Naive thymus-derived CD8-positive, alpha-beta T cell (primary cell): ENCODE measurements around the gene EIF3L. TPM values are rescaled to one million over a fixed set of nuclear protein-coding genes. Genes with fewer than 3 reads are reported as not detected.

Experiments
- ATAC-seq, 2 donors: fragments of 150-1000 bp; cut with Tn5 transposase in 1 of 2; sonication (Bioruptor Pico), chemical (Tn5 transposase) in 1 of 2; 1 replicate in 1 of 2; 2 replicates in 1 of 2; pipeline ENCODE4 v1.10.0; 2021; ENCODE audit warnings: mild to moderate bottlenecking in 2 of 2, moderate library complexity in 2 of 2
- POLR2A ChIA-PET: fragments of 350-600 bp; sonication (Branson Sonifier 250); formaldehyde crosslinking; loops from one replicate; lab custom pipeline; 2021; ENCODE audit warnings: antibody characterized with exemption; lab: Charles Lee
- DNase-seq, 10 donors: peaks; one replicate each; pipeline versions ENCODE4 v3.0.0 to v3.0.0-alpha.2; 2020 to 2022
- H3K27ac Mint-ChIP-seq, 10 donors: one replicate each; pipeline ENCODE4 v1.8.0; 2020 to 2022; ENCODE audit warnings: mild to moderate bottlenecking in 10 of 10, mixed read lengths in 10 of 10, moderate library complexity in 4 of 10, inconsistent platforms in 1 of 10
- H3K27me3 Mint-ChIP-seq, 5 donors: one replicate each; pipeline ENCODE4 v1.8.0; 2021 to 2022; ENCODE audit warnings: mixed read lengths in 5 of 5
- H3K36me3 Mint-ChIP-seq, 3 donors: one replicate each; pipeline ENCODE4 v1.8.0; 2020 to 2022; ENCODE audit warnings: mixed read lengths in 3 of 3, mild to moderate bottlenecking in 2 of 3, inconsistent platforms in 1 of 3
- H3K4me1 Mint-ChIP-seq, 4 donors: one replicate each; pipeline ENCODE4 v1.8.0; 2021 to 2022; ENCODE audit warnings: mixed read lengths in 4 of 4
- H3K4me3 Mint-ChIP-seq, 10 donors: one replicate each; pipeline ENCODE4 v1.8.0; 2020 to 2022; ENCODE audit warnings: mild to moderate bottlenecking in 10 of 10, mixed read lengths in 10 of 10, moderate library complexity in 6 of 10, inconsistent platforms in 1 of 10
- H3K9me3 Mint-ChIP-seq, 9 donors: one replicate each; pipeline ENCODE4 v1.8.0; 2020 to 2022; ENCODE audit warnings: mixed read lengths in 9 of 9, mild to moderate bottlenecking in 3 of 9, inconsistent platforms in 1 of 9, moderate library complexity in 1 of 9
- polyA plus RNA-seq, 3 donors: library from polyadenylated mRNA; unstranded; fragments of 300-500 nt; fragmentation: Illumina TruSeq; gene quantifications; one replicate each; pipeline ENCODE4 v1.2.3, GENCODE V29; 2021
- total RNA-seq, 8 experiments: library from RNA in 2 of 8; stranded (reverse) in 2 of 8; gene quantifications; one replicate each; pipeline ENCODE4 v1.2.3 and lab custom pipeline; 2021 to 2026

Gene EIF3L
- total and polyA plus RNA-seq, 5 experiments from 2014 or later, result 310 to 544 (median 395) TPM

GRCh38 chr22:37862570-37863325, 13.5 kb downstream of the EIF3L start:
- Mint-ChIP-seq H3K9me3 (no peaks in the 10 kb centered on the region), H3K36me3 (peaks cover 9 to 98% (median 16%) of the 10 kb centered on the region in 3 donors), H3K27ac (peak overlapping the region in 2 of 10 donors; percentile 26 to 31), H3K4me1 (peaks cover 4 to 10% (median 8%) of the 10 kb centered on the region in 4 donors), H3K4me3 (no peak overlapping the region), H3K27me3 (no peaks in the 10 kb centered on the region)
- POLR2A ChIA-PET, result interaction anchor here (0.6 to 3.1 kb wide), 6 partner anchors 19 to 256 kb away, joined by 3 to 19 read pairs (median 4); partner anchors contain the start of gene ANKRD54
- DNase-seq (no peak), ATAC-seq (no peak)

- POLR2A ChIA-PET, result interaction anchor here (0.6 to 0.9 kb wide), 2 partner anchors 17 to 48 kb away, joined by 3 read pairs; no protein-coding TSS in a partner anchor
- DNase-seq (no peak), ATAC-seq (no peak)
- no peaks in the 10 kb centered on the region for H3K9me3 Mint-ChIP-seq
- H3K36me3 Mint-ChIP-seq, result peaks cover 9 to 98% (median 17%) of the 10 kb centered on the region in 3 donors
- H3K27me3 Mint-ChIP-seq, result no peaks in the 10 kb centered on the region
- peak overlapping the region in 1 of 10 donors; percentile 31 for H3K27ac Mint-ChIP-seq
- H3K4me3 Mint-ChIP-seq, result no peak overlapping the region
- H3K4me1 Mint-ChIP-seq, result peaks cover 4 to 9% (median 7%) of the 10 kb centered on the region in 4 donors
Measured at GRCh38 chr22:37865510-37865909, 16.3 kb downstream of the EIF3L start.

- no peak for ATAC-seq
- H3K27me3 Mint-ChIP-seq, result no peaks in the 10 kb centered on the region
- DNase-seq, result no peak
- no peak overlapping the region for H3K4me3 Mint-ChIP-seq
- peaks cover 0 to 4% (median 0%) of the 10 kb centered on the region in 4 donors for H3K4me1 Mint-ChIP-seq
- peaks cover 10 to 96% (median 14%) of the 10 kb centered on the region in 3 donors for H3K36me3 Mint-ChIP-seq
- no peak overlapping the region for H3K27ac Mint-ChIP-seq
- POLR2A ChIA-PET, result no interaction called here
- H3K9me3 Mint-ChIP-seq, result no peaks in the 10 kb centered on the region
Measured at GRCh38 chr22:37870273-37870672, 21.1 kb downstream of the EIF3L start.

- ATAC-seq, result no peak
- peaks cover 5 to 91% (median 18%) of the 10 kb centered on the region in 3 donors for H3K36me3 Mint-ChIP-seq
- H3K4me3 Mint-ChIP-seq, result peak overlapping the region in 1 of 10 donors; percentile 20
- peaks cover 3 to 25% (median 11%) of the 10 kb centered on the region in 4 donors for H3K4me1 Mint-ChIP-seq
- H3K27ac Mint-ChIP-seq, result peak overlapping the region in 2 of 10 donors; percentile 60 to 72
- H3K9me3 Mint-ChIP-seq, result no peaks in the 10 kb centered on the region
- POLR2A ChIA-PET, result no interaction called here
- DNase-seq, result no peak
- no peaks in the 10 kb centered on the region for H3K27me3 Mint-ChIP-seq
Measured at GRCh38 chr22:37880668-37881440, 31.6 kb downstream of the EIF3L start.

GRCh38 chr22:37884420-37884819, 35.2 kb downstream of the EIF3L start:
- H3K9me3 Mint-ChIP-seq, result no peaks in the 10 kb centered on the region
- DNase-seq (no peak), ATAC-seq (no peak)
- POLR2A ChIA-PET, result interaction anchor here (1.7 kb wide), 1 partner anchor 12 kb away, joined by 3 read pairs; no protein-coding TSS in a partner anchor
- H3K27me3 Mint-ChIP-seq, result no peaks in the 10 kb centered on the region
- peak overlapping the region in 5 of 10 donors; percentile 12 to 67 (median 18) for H3K27ac Mint-ChIP-seq
- H3K4me1 Mint-ChIP-seq, result peaks cover 8 to 26% (median 13%) of the 10 kb centered on the region in 4 donors
- no peak overlapping the region for H3K4me3 Mint-ChIP-seq
- H3K36me3 Mint-ChIP-seq, result peaks cover 0 to 89% (median 20%) of the 10 kb centered on the region in 3 donors

- Mint-ChIP-seq H3K9me3 (no peaks in the 10 kb centered on the region), H3K27me3 (no peaks in the 10 kb centered on the region), H3K4me1 (peaks cover 9 to 19% (median 14%) of the 10 kb centered on the region in 4 donors), H3K36me3 (peaks cover 0 to 81% (median 17%) of the 10 kb centered on the region in 3 donors), H3K4me3 (no peak overlapping the region), H3K27ac (peak overlapping the region; percentile 9 to 80 (median 62))
- peak in 1 of 2 donors; percentile 53 for ATAC-seq
- DNase-seq, result no peak
- POLR2A ChIA-PET, result no interaction called here
Measured at GRCh38 chr22:37887584-37888378, 38.6 kb downstream of the EIF3L start.

GRCh38 chr22:37891926-37892325, 42.7 kb downstream of the EIF3L start:
- H3K36me3 Mint-ChIP-seq, result peaks cover 0 to 47% (median 14%) of the 10 kb centered on the region in 3 donors
- no peaks in the 10 kb centered on the region for H3K27me3 Mint-ChIP-seq
- H3K4me1 Mint-ChIP-seq, result peaks cover 17 to 34% (median 20%) of the 10 kb centered on the region in 4 donors
- H3K4me3 Mint-ChIP-seq, result no peak overlapping the region
- H3K27ac Mint-ChIP-seq, result peak overlapping the region in 9 of 10 donors; percentile 3 to 87 (median 24)
- H3K9me3 Mint-ChIP-seq, result no peaks in the 10 kb centered on the region
- DNase-seq, result no peak
- POLR2A ChIA-PET, result interaction anchor here (1.4 kb wide), 1 partner anchor 84 kb away, joined by 3 read pairs; the partner anchor contains the start of gene GCAT
- no peak for ATAC-seq

GRCh38 chr22:37892566-37893335, 43.5 kb downstream of the EIF3L start:
- H3K4me1 Mint-ChIP-seq, result peaks cover 15 to 34% (median 22%) of the 10 kb centered on the region in 4 donors

GRCh38 chr22:37893583-37893983, 44.4 kb downstream of the EIF3L start:
- DNase-seq (no peak), ATAC-seq (no peak)
- H3K4me1 Mint-ChIP-seq, result peaks cover 11 to 32% (median 15%) of the 10 kb centered on the region in 4 donors
- H3K27me3 Mint-ChIP-seq, result no peaks in the 10 kb centered on the region
- H3K4me3 Mint-ChIP-seq, result no peak overlapping the region
- no peaks in the 10 kb centered on the region for H3K9me3 Mint-ChIP-seq
- H3K36me3 Mint-ChIP-seq, result peaks cover 0 to 32% (median 5%) of the 10 kb centered on the region in 3 donors
- POLR2A ChIA-PET, result interaction anchor here (2.6 kb wide), 1 partner anchor 12 kb away, joined by 13 read pairs; the partner anchor contains the start of gene MICALL1
- H3K27ac Mint-ChIP-seq, result peak overlapping the region in 9 of 10 donors; percentile 41 to 95 (median 78)

More at GRCh38 chr22:37892566-37893335, 43.5 kb downstream of the EIF3L start:
- ATAC-seq (no peak), DNase-seq (no peak)
- Mint-ChIP-seq H3K36me3 (peaks cover 0 to 40% (median 11%) of the 10 kb centered on the region in 3 donors), H3K9me3 (no peaks in the 10 kb centered on the region), H3K27me3 (no peaks in the 10 kb centered on the region), H3K27ac (peak overlapping the region in 9 of 10 donors; percentile 41 to 91 (median 78)), H3K4me3 (no peak overlapping the region)
- POLR2A ChIA-PET, result interaction anchor here (1.4 to 2.6 kb wide), 2 partner anchors 13 to 85 kb away, joined by 3 to 13 read pairs; partner anchors contain the start of genes GCAT and MICALL1

- Mint-ChIP-seq H3K27ac (peak overlapping the region; percentile 42 to 97 (median 86)), H3K27me3 (no peaks in the 10 kb centered on the region), H3K9me3 (no peaks in the 10 kb centered on the region), H3K4me1 (peaks cover 11 to 32% (median 15%) of the 10 kb centered on the region in 4 donors), H3K4me3 (peak overlapping the region in 1 of 10 donors; percentile 11), H3K36me3 (peaks cover 0 to 17% (median 0%) of the 10 kb centered on the region in 3 donors)
- no peak for DNase-seq
- no peak for ATAC-seq
- POLR2A ChIA-PET, result interaction anchor here (1.2 to 2.8 kb wide), 4 partner anchors 9 to 11 kb away, joined by 3 to 32 read pairs (median 9); partner anchors contain the start of gene MICALL1
Measured at GRCh38 chr22:37894939-37895670, 45.9 kb downstream of the EIF3L start.
